ENCODE data around the gene INAFM1. TPM values are rescaled to one million over a fixed set of nuclear protein-coding genes. Genes with fewer than 3 reads are reported as not detected.

The INAFM1 gene
- polyA plus RNA-seq, 1 experiment = 2.4 TPM

- no peak for TF ChIP-seq CTCF (IDR thresholded peaks at IDR 0.05; ENCODE audit: low read depth, low read length)
- ChIA-PET CTCF (no interaction called here), POLR2A (interaction anchor here (1.4 kb wide), 1 partner anchor 9 kb away, joined by 3 read pairs; no protein-coding TSS in a partner anchor)
- Histone ChIP-seq H3K27ac (ENCODE audit: low read depth, low read length) (no peak overlapping the region), H3K4me3 (ENCODE audit: low read depth, low read length) (no peak overlapping the region), H3K27me3 (ENCODE audit: control insufficient read depth, insufficient read depth, low read length) (no peaks in the 10 kb centered on the region), H3K9me3 (ENCODE audit: control insufficient read depth, insufficient read depth, low read length) (no peaks in the 10 kb centered on the region; the same call in 1 of the 2 replicates)
- DNase-seq (ENCODE audit: low read depth, low spot score) = no peak
These were observed 10.1 kb upstream of the INAFM1 start for GRCh38 chr19:47264629-47265028.

GRCh38 chr19:47266401-47266941 is 8.2 kb upstream of the INAFM1 start:
- ChIA-PET POLR2A (interaction anchor here (0.5 to 0.7 kb wide), 2 partner anchors 43 to 1820 kb away, joined by 4 to 9 read pairs; no protein-coding TSS in a partner anchor), CTCF (interaction anchor here (0.6 kb wide), 1 partner anchor 9 kb away, joined by 8 read pairs; no protein-coding TSS in a partner anchor)
- no peak for DNase-seq (ENCODE audit: low read depth, low spot score)
- TF ChIP-seq CTCF (IDR thresholded peaks at IDR 0.05; ENCODE audit: low read depth, low read length) = no peak
- no peaks in the 10 kb centered on the region; the same call in 1 of the 2 replicates for H3K9me3 ChIP-seq (ENCODE audit: control insufficient read depth, insufficient read depth, low read length)
- H3K27ac ChIP-seq (ENCODE audit: low read depth, low read length) = no peak overlapping the region
- H3K27me3 ChIP-seq (ENCODE audit: control insufficient read depth, insufficient read depth, low read length) = no peaks in the 10 kb centered on the region
- no peak overlapping the region for H3K4me3 ChIP-seq (ENCODE audit: low read depth, low read length)

GRCh38 chr19:47267350-47267759 is 7.3 kb upstream of the INAFM1 start:
- no peaks in the 10 kb centered on the region for H3K27me3 ChIP-seq (ENCODE audit: control insufficient read depth, insufficient read depth, low read length)
- TF ChIP-seq CTCF (IDR thresholded peaks at IDR 0.05; ENCODE audit: low read depth, low read length) = no peak
- no peak for DNase-seq (ENCODE audit: low read depth, low spot score)
- H3K4me3 ChIP-seq (ENCODE audit: low read depth, low read length) = no peak overlapping the region
- ChIA-PET POLR2A (interaction anchor here (0.7 kb wide), 1 partner anchor 1819 kb away, joined by 4 read pairs; no protein-coding TSS in a partner anchor), CTCF (interaction anchor here (1.0 kb wide), 1 partner anchor 21 kb away, joined by 3 read pairs; no protein-coding TSS in a partner anchor)
- no peak overlapping the region for H3K27ac ChIP-seq (ENCODE audit: low read depth, low read length)
- no peaks in the 10 kb centered on the region; the same call in 1 of the 2 replicates for H3K9me3 ChIP-seq (ENCODE audit: control insufficient read depth, insufficient read depth, low read length)

GRCh38 chr19:47268028-47268427 is 6.7 kb upstream of the INAFM1 start:
- no peak for TF ChIP-seq CTCF (IDR thresholded peaks at IDR 0.05; ENCODE audit: low read depth, low read length)
- no peaks in the 10 kb centered on the region; the same call in 1 of the 2 replicates for H3K9me3 ChIP-seq (ENCODE audit: control insufficient read depth, insufficient read depth, low read length)
- no peak overlapping the region for H3K4me3 ChIP-seq (ENCODE audit: low read depth, low read length)
- no peak overlapping the region for H3K27ac ChIP-seq (ENCODE audit: low read depth, low read length)
- ChIA-PET POLR2A (no interaction called here), CTCF (interaction anchor here (1.0 kb wide), 1 partner anchor 21 kb away, joined by 3 read pairs; no protein-coding TSS in a partner anchor)
- H3K27me3 ChIP-seq (ENCODE audit: control insufficient read depth, insufficient read depth, low read length) = no peaks in the 10 kb centered on the region
- DNase-seq (ENCODE audit: low read depth, low spot score) = no peak

GRCh38 chr19:47269596-47269995 is 5.1 kb upstream of the INAFM1 start:
- POLR2A ChIA-PET = no interaction called here
- Histone ChIP-seq H3K27me3 (ENCODE audit: control insufficient read depth, insufficient read depth, low read length) (no peaks in the 10 kb centered on the region), H3K4me3 (ENCODE audit: low read depth, low read length) (no peak overlapping the region), H3K27ac (ENCODE audit: low read depth, low read length) (no peak overlapping the region), H3K9me3 (ENCODE audit: control insufficient read depth, insufficient read depth, low read length) (no peaks in the 10 kb centered on the region; the same call in 1 of the 2 replicates)
- DNase-seq (ENCODE audit: low read depth, low spot score) = no peak
- TF ChIP-seq CTCF (IDR thresholded peaks at IDR 0.05; ENCODE audit: low read depth, low read length) = no peak
- CTCF ChIA-PET = no interaction called here

All from AG04450 (cell line).